ENCODE results near the gene ERRFI1.

Gene ERRFI1

DNA sequence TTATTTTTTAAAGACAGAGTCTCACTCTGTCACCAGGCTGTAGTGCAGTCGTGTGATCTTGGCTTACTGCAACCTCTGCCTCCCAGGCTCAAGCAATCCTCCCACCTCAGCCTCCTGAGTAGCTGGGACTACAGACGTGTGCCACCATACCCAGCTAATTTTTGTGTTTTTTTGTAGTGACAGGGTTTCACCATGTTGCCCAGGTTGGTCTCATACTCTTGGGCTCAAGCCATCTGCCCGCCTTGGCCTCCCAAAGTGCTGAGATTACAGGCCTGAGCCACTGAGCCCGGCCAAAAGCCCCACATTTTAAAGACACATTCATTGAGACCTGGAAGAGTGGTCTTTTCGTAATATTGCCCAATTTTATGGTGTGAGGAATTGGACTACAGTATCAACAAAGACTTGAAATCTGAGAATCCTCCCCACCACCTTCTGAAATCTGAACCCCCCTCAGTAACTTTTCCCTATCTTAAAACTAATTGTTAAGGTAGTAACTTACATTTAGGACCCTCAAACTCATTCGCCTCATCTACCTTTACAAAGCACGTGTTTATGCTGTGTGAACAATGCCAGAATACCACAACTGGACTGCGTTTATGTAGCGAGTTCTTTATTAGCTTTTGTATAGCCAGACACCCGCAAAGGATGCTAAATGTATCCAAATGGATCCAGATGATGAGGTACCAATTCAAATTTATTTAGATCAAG, 2.7 kb downstream of the ERRFI1 start:
- no peak for TF ChIP-seq ZBTB7A (IDR thresholded peaks at IDR 0.05; ENCODE audit: low read depth)
- TF ChIP-seq, protein P1, sequence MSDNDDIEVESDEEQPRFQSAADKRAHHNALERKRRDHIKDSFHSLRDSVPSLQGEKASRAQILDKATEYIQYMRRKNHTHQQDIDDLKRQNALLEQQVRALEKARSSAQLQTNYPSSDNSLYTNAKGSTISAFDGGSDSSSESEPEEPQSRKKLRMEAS (IDR thresholded peaks at IDR 0.05): no peak
- no peak for TF ChIP-seq EP300 (IDR thresholded peaks at IDR 0.05; ENCODE audit: borderline replicate concordance)
- no peak for TF ChIP-seq YY1 (IDR thresholded peaks at IDR 0.05; ENCODE audit: low read depth)
- no peak for TF ChIP-seq FOXM1 (IDR thresholded peaks at IDR 0.05; ENCODE audit: borderline replicate concordance, low read depth)
- TF ChIP-seq EGR1 (IDR thresholded peaks at IDR 0.05): no peak
- TF ChIP-seq TAF1 (IDR thresholded peaks at IDR 0.05; ENCODE audit: low read depth): no peak
- no peak for TF ChIP-seq TCF12 (IDR thresholded peaks at IDR 0.05; ENCODE audit: low read depth)
- TF ChIP-seq NFIC (IDR thresholded peaks at IDR 0.05): no peak
- TF ChIP-seq RAD21 (IDR thresholded peaks at IDR 0.05; ENCODE audit: low read depth): no peak
- no peak for TF ChIP-seq TEAD4 (IDR thresholded peaks at IDR 0.05)
- TF ChIP-seq, protein P2, sequence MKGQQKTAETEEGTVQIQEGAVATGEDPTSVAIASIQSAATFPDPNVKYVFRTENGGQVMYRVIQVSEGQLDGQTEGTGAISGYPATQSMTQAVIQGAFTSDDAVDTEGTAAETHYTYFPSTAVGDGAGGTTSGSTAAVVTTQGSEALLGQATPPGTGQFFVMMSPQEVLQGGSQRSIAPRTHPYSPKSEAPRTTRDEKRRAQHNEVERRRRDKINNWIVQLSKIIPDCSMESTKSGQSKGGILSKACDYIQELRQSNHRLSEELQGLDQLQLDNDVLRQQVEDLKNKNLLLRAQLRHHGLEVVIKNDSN (IDR thresholded peaks at IDR 0.05): no peak
- TF ChIP-seq, protein P3, sequence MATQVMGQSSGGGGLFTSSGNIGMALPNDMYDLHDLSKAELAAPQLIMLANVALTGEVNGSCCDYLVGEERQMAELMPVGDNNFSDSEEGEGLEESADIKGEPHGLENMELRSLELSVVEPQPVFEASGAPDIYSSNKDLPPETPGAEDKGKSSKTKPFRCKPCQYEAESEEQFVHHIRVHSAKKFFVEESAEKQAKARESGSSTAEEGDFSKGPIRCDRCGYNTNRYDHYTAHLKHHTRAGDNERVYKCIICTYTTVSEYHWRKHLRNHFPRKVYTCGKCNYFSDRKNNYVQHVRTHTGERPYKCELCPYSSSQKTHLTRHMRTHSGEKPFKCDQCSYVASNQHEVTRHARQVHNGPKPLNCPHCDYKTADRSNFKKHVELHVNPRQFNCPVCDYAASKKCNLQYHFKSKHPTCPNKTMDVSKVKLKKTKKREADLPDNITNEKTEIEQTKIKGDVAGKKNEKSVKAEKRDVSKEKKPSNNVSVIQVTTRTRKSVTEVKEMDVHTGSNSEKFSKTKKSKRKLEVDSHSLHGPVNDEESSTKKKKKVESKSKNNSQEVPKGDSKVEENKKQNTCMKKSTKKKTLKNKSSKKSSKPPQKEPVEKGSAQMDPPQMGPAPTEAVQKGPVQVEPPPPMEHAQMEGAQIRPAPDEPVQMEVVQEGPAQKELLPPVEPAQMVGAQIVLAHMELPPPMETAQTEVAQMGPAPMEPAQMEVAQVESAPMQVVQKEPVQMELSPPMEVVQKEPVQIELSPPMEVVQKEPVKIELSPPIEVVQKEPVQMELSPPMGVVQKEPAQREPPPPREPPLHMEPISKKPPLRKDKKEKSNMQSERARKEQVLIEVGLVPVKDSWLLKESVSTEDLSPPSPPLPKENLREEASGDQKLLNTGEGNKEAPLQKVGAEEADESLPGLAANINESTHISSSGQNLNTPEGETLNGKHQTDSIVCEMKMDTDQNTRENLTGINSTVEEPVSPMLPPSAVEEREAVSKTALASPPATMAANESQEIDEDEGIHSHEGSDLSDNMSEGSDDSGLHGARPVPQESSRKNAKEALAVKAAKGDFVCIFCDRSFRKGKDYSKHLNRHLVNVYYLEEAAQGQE (IDR thresholded peaks at IDR 0.05; ENCODE audit: low read depth): no peak

DNA sequence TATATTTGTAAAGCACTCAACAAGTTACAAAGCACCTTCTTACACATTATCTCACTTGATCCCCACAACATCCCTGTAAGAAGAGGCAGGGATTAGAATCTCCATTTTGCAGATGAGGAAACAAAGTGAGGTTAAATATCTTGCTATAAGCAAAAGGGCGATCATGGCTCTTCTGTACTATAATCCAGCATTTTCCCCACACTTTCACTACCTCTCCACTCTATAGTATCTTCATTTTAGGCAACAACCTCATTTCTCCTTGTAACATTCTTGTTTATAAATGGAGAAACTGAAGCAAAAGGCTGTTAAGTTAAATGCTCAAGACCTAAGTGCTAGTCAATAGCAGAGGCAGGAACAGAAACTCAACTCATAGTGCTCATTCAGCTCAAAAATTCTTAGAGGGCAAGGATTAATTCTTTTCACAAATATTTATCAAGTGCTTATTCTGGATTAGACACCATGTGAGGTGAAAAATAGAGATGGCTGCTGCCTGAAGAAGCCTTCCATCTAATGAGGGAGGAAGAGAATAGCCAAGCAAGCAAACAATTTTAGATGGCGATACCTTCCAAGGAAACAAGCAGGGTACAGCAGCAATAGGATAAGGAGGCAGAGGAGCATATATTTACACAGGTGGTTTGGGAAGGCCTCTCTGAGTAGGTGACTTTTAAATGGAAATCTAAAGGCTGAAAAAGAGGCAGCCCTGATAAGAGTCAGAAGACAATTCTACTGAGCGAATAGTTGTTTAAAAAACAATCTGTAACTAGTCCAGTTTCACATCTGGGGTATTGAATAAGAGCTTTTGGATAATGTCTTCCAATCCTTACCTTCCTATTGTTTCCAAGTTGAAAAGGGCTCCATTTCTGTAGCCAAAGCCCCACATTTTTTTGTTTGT, 3.5 kb downstream of the ERRFI1 start:
- no peak for TF ChIP-seq NFIC (IDR thresholded peaks at IDR 0.05)
- TF ChIP-seq, protein P2 (IDR thresholded peaks at IDR 0.05): no peak
- TF ChIP-seq CREB1 (IDR thresholded peaks at IDR 0.05; ENCODE audit: low read depth): no peak
- no peak for TF ChIP-seq FOXM1 (IDR thresholded peaks at IDR 0.05; ENCODE audit: borderline replicate concordance, low read depth)
- no peak for TF ChIP-seq TEAD4 (IDR thresholded peaks at IDR 0.05)
- TF ChIP-seq YY1 (IDR thresholded peaks at IDR 0.05; ENCODE audit: low read depth): no peak
- TF ChIP-seq EP300 (IDR thresholded peaks at IDR 0.05; ENCODE audit: borderline replicate concordance): no peak
- TF ChIP-seq, protein P3 (IDR thresholded peaks at IDR 0.05; ENCODE audit: low read depth): no peak
- no peak for TF ChIP-seq RAD21 (IDR thresholded peaks at IDR 0.05; ENCODE audit: low read depth)

DNA sequence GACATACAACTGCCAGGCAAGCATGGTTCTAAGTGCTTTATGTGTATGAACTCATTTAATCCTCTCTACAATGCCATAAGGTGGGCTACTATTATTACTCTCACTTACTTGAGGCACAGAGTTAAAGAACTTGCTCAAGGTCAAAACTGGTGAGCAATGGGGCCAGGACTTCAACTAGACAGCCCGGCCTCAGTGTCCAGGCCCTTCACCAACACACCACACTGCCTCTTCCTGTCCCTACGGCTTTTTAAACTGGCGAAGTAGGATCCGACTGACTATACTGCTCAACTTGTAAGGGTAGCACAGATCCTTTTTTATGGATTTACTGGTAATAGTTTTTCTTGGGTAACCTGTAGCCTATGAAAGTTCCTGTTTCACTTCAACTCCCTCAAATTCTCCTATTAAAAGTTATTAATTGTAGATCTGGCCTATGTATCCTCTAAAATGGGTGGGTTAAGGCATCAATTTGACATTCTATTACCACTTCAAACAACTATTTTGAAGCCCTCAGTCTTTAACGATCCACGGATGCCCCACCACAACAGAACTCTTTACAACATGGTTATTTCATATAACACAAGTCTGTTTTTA, 4.3 kb downstream of the ERRFI1 start:
- TF ChIP-seq YY1 (IDR thresholded peaks at IDR 0.05; ENCODE audit: low read depth): no peak
- TF ChIP-seq, protein P2 (IDR thresholded peaks at IDR 0.05): no peak
- no peak for TF ChIP-seq ZBTB7A (IDR thresholded peaks at IDR 0.05; ENCODE audit: low read depth)
- no peak for TF ChIP-seq RAD21 (IDR thresholded peaks at IDR 0.05; ENCODE audit: low read depth)
- TF ChIP-seq TAF1 (IDR thresholded peaks at IDR 0.05; ENCODE audit: low read depth): no peak
- TF ChIP-seq, protein P1 (IDR thresholded peaks at IDR 0.05): no peak
- no peak for TF ChIP-seq EGR1 (IDR thresholded peaks at IDR 0.05)
- no peak for TF ChIP-seq CREB1 (IDR thresholded peaks at IDR 0.05; ENCODE audit: low read depth)
- TF ChIP-seq TEAD4 (IDR thresholded peaks at IDR 0.05): no peak
- TF ChIP-seq NFIC (IDR thresholded peaks at IDR 0.05): no peak
- no peak for TF ChIP-seq TCF12 (IDR thresholded peaks at IDR 0.05; ENCODE audit: low read depth)
- TF ChIP-seq CEBPB (IDR thresholded peaks at IDR 0.05): no peak
- no peak for TF ChIP-seq FOXM1 (IDR thresholded peaks at IDR 0.05; ENCODE audit: borderline replicate concordance, low read depth)
- TF ChIP-seq, protein P3 (IDR thresholded peaks at IDR 0.05; ENCODE audit: low read depth): no peak
- no peak for TF ChIP-seq EP300 (IDR thresholded peaks at IDR 0.05; ENCODE audit: borderline replicate concordance)

All from Ishikawa (cell line).